Mesothelial cell of epicardium (in vitro differentiated cells): ENCODE measurements around the gene HDHD2. TPM values are rescaled to one million over a fixed set of nuclear protein-coding genes. Genes with fewer than 3 reads are reported as not detected.

Experiments used
- DNase-seq, 2 experiments: peaks; one replicate each; pipeline ENCODE4 v3.0.0; 2021; ENCODE audit warnings: low spot score in 2 of 2; ENCODE audit not compliant: unreplicated experiment in 2 of 2
- H3K27ac Mint-ChIP-seq: 2 replicates; pipeline ENCODE4 v1.8.0; 2021; ENCODE audit warnings: mixed read lengths
- H3K27me3 Mint-ChIP-seq: 2 replicates; pipeline ENCODE4 v1.8.0; 2021; ENCODE audit warnings: low read depth, mixed read lengths
- H3K36me3 Mint-ChIP-seq: 2 replicates; pipeline ENCODE4 v1.8.0; 2021; ENCODE audit warnings: mixed read lengths
- H3K4me1 Mint-ChIP-seq: 2 replicates; pipeline ENCODE4 v1.8.0; 2021; ENCODE audit warnings: mixed read lengths
- H3K4me3 Mint-ChIP-seq: 2 replicates; pipeline ENCODE4 v1.8.0; 2021; ENCODE audit warnings: mild to moderate bottlenecking, moderate library complexity, mixed read lengths
- H3K9me3 Mint-ChIP-seq: 2 replicates; pipeline ENCODE4 v1.8.0; 2021; ENCODE audit warnings: mixed read lengths
- total RNA-seq: library from RNA; stranded (reverse); gene quantifications from 3 replicates; pipeline ENCODE4 v1.2.1, GENCODE V29; 2021
- TF ChIP-seq, protein P1 (sequence below): fragments of 200-600 bp; sonication (generic); IDR thresholded peaks from one replicate; pipeline ENCODE4 v1.5.0; 2021; ENCODE audit warnings: antibody characterized with exemption; ENCODE audit not compliant: unreplicated experiment

The HDHD2 gene
- total RNA-seq, 1 donor from 2014 or later, result 41.0 TPM

DNA sequence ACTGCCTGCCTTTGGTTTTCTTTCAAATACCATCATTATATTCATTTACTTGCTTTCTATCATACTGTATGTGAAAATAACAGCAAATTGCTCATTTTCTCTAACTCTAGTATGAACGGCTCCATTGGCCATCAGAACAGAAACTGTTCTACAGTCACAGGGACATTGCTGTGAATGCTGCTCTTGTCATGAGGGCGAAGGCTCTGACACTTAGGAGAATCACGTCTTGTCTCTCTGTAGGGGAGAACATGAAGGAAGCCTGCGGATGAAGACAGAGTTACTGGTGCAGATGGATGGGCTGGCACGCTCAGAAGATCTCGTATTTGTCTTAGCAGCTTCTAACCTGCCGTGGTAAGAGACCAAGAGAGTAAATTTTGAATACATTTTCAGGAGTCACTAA, 73.2 kb downstream of the HDHD2 start:
- no peaks in the 10 kb centered on the region for H3K27me3 Mint-ChIP-seq
- no peak for DNase-seq
- no peak overlapping the region for H3K27ac Mint-ChIP-seq
- H3K4me1 Mint-ChIP-seq, result peaks cover 8% of the 10 kb centered on the region
- no peaks in the 10 kb centered on the region for H3K9me3 Mint-ChIP-seq
- TF ChIP-seq, protein P1, sequence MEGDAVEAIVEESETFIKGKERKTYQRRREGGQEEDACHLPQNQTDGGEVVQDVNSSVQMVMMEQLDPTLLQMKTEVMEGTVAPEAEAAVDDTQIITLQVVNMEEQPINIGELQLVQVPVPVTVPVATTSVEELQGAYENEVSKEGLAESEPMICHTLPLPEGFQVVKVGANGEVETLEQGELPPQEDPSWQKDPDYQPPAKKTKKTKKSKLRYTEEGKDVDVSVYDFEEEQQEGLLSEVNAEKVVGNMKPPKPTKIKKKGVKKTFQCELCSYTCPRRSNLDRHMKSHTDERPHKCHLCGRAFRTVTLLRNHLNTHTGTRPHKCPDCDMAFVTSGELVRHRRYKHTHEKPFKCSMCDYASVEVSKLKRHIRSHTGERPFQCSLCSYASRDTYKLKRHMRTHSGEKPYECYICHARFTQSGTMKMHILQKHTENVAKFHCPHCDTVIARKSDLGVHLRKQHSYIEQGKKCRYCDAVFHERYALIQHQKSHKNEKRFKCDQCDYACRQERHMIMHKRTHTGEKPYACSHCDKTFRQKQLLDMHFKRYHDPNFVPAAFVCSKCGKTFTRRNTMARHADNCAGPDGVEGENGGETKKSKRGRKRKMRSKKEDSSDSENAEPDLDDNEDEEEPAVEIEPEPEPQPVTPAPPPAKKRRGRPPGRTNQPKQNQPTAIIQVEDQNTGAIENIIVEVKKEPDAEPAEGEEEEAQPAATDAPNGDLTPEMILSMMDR, result no peak
- H3K4me3 Mint-ChIP-seq, result no peak overlapping the region
- no peaks in the 10 kb centered on the region for H3K36me3 Mint-ChIP-seq

DNA sequence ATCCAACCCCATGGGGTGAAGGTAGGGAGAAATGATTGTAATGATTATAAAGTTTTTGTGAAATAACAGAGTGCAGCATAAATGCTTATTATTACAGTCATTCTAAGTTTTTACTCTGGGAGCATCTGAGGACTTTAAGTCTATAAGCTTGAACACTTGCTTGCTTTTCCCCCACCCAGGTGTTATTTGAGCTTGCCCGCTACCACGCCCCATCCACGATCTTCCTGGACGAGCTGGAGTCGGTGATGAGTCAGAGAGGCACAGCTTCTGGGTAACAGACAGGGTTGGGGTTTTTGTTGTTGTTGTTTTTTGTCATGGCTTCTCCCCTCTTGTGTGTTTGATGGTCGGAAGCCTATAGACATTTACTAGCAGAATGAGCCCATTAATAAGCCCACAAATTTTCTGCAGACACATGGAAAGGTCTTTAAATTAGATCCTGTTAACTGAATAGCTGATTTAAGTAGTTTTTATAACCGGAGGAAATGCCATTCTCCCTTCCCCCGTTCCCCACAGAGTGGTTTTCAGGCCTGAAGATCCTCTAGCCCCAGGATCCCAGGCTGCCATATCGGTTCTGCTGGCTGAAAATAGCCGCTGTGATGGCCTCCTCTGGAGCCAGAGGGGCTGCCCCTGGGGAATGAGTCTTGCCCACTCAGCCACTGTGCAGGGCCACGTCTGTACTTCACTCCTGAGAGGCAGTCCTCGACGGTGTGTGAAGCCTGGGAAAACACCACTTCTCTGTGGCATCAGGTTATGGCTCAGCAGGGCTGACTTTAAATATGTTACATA, 75.0 kb downstream of the HDHD2 start:
- no peak for DNase-seq
- H3K9me3 Mint-ChIP-seq, result no peaks in the 10 kb centered on the region
- H3K4me1 Mint-ChIP-seq, result peaks cover 8% of the 10 kb centered on the region
- no peak overlapping the region for H3K4me3 Mint-ChIP-seq
- no peak overlapping the region for H3K27ac Mint-ChIP-seq
- TF ChIP-seq, protein P1, result no peak
- no peaks in the 10 kb centered on the region for H3K36me3 Mint-ChIP-seq
- H3K27me3 Mint-ChIP-seq, result no peaks in the 10 kb centered on the region

DNA sequence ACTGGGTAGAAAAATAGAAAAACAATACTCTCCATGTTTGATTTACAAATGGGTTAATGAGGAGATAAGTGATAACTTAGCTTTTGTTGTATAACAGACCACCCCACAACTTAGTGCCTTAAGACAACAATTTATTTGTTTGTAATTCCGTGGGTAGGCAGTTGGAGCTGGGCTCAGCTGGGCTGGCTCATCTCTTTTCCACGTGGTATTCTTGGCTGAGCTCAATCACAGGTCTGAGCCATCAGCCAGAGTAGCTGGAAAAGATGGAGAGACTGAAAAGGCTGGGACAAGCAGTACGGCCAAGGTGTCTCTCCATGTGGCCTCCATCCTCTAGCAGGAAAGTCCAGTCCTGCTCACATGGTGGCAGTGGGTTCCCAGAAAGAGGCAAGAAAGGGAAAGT, 82.7 kb downstream of the HDHD2 start:
- Mint-ChIP-seq H3K9me3 (no peaks in the 10 kb centered on the region), H3K27me3 (no peaks in the 10 kb centered on the region), H3K36me3 (no peaks in the 10 kb centered on the region), H3K4me1 (no peaks in the 10 kb centered on the region), H3K27ac (no peak overlapping the region), H3K4me3 (no peak overlapping the region)
- no peak for DNase-seq
- TF ChIP-seq, protein P1, result no peak

DNA sequence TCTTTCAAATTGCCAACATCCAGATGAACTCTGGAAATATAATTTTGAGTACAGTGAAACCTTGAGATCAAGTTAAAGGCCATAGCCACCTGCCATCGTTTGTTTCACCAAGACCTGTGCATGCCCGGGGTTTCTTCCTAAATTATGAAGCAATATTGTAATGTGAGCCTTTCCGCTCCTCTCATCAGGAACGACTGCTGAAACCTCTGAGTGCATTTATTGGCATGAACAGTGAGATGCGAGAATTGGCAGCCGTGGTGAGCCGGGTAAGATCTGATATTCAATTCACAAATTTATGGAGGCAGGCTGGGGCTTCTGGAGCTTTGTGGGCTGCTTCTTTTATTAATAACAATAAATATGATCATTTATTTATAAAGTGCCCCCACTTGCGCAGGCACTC, 87.2 kb downstream of the HDHD2 start:
- Mint-ChIP-seq H3K36me3 (no peaks in the 10 kb centered on the region), H3K4me1 (no peaks in the 10 kb centered on the region), H3K27ac (no peak overlapping the region), H3K9me3 (no peaks in the 10 kb centered on the region), H3K27me3 (no peaks in the 10 kb centered on the region), H3K4me3 (no peak overlapping the region)
- no peak for DNase-seq
- TF ChIP-seq, protein P1, result no peak

DNA sequence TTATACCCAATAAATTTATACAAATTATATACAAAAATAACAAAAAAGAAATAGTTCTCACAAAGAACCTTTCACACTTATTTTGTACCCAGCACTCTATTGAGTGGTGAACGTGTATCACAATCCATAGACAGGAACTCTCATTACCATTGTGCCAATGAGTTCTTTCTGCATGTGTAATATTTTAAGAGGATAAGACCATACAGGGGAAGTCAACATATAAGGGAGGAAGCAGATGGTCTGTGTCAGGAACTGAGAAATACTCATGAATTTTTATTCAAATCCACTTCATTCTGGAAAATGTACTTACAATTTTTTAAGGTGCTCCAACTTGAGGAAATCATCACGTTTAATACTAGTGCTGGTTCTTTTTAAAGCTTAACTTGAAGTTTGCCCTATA, 87.8 kb downstream of the HDHD2 start:
- H3K4me1 Mint-ChIP-seq, result no peaks in the 10 kb centered on the region
- no peak overlapping the region for H3K27ac Mint-ChIP-seq
- H3K9me3 Mint-ChIP-seq, result no peaks in the 10 kb centered on the region
- H3K27me3 Mint-ChIP-seq, result no peaks in the 10 kb centered on the region
- no peaks in the 10 kb centered on the region for H3K36me3 Mint-ChIP-seq
- TF ChIP-seq, protein P1, result no peak
- no peak overlapping the region for H3K4me3 Mint-ChIP-seq
- DNase-seq, result no peak

Other genes starting within 250 kb of the HDHD2 start
- 55.7 to 62.1 TPM (median 58.0 TPM) in 3 replicates for gene PIAS2, start 233.0 kb downstream of the HDHD2 start, total RNA-seq
- gene KATNAL2, start 232.9 kb downstream of the HDHD2 start, total RNA-seq, result 7.0 to 8.9 TPM (median 8.9 TPM) in 3 replicates
- not detected in 3 replicates for gene ELOA2, start 114.9 kb downstream of the HDHD2 start, total RNA-seq
- 11.0 to 12.0 TPM (median 11.7 TPM) in 3 replicates for gene IER3IP1, start 25.9 kb upstream of the HDHD2 start, total RNA-seq
- not detected in 3 replicates for gene SKOR2, start 101.2 kb upstream of the HDHD2 start, total RNA-seq